Activated CD8-positive, alpha-beta T cell treated with anti-CD3 and anti-CD28 coated beads for 36 hours (primary cell): ENCODE measurements around the gene SKP2. TPM values are rescaled to one million over a fixed set of nuclear protein-coding genes. Genes with fewer than 3 reads are reported as not detected.

Source experiments
- ATAC-seq: fragments of 200-7000 bp; cut with Tn5 transposase; one replicate; pipeline ENCODE4 v1.10.0; 2021; ENCODE audit warnings: mild to moderate bottlenecking, moderate library complexity
- CTCF ChIA-PET: fragments of 350-600 bp; sonication (Branson Sonifier 250); formaldehyde crosslinking; loops from one replicate; lab custom pipeline; 2021; ENCODE audit warnings: antibody characterized with exemption; lab: Charles Lee
- POLR2A ChIA-PET: fragments of 350-600 bp; sonication (Branson Sonifier 250); formaldehyde crosslinking; loops from one replicate; lab custom pipeline; 2021; ENCODE audit warnings: antibody characterized with exemption; lab: Charles Lee
- DNase-seq: peaks from one replicate; pipeline ENCODE4 v3.0.0-alpha.2; 2020
- H3K27ac Mint-ChIP-seq: one replicate; pipeline ENCODE4 v1.8.0; 2021; ENCODE audit warnings: mild to moderate bottlenecking, mixed read lengths
- H3K27me3 Mint-ChIP-seq: one replicate; pipeline ENCODE4 v1.8.0; 2021; ENCODE audit warnings: mixed read lengths
- H3K36me3 Mint-ChIP-seq: one replicate; pipeline ENCODE4 v1.8.0; 2021; ENCODE audit warnings: low read depth, mixed read lengths
- H3K4me1 Mint-ChIP-seq: one replicate; pipeline ENCODE4 v1.8.0; 2021; ENCODE audit warnings: low read depth, mixed read lengths
- H3K4me3 Mint-ChIP-seq: one replicate; pipeline ENCODE4 v1.8.0; 2021; ENCODE audit warnings: mild to moderate bottlenecking, moderate library complexity, mixed read lengths
- H3K9me3 Mint-ChIP-seq: one replicate; pipeline ENCODE4 v1.8.0; 2021; ENCODE audit warnings: mixed read lengths
- intact Hi-C: fragments of 100-400 bp; cut with micrococcal nuclease; formaldehyde crosslinking; loops from one replicate; pipeline ENCODE4 v1.10.0; 2022
- total RNA-seq, 2 experiments: library from RNA; stranded (reverse); gene quantifications; one replicate each; pipeline ENCODE4 v1.2.3, GENCODE V29; 2021
- TF ChIP-seq, protein P1 (sequence below): fragments of 200-600 bp; IDR thresholded peaks from one replicate; pipeline ENCODE4 v1.8.0; 2022; ENCODE audit warnings: antibody characterized with exemption, mild to moderate bottlenecking

Gene SKP2
- total RNA-seq, 2 experiments from 2014 or later, result 55.8 to 60.2 TPM

DNA sequence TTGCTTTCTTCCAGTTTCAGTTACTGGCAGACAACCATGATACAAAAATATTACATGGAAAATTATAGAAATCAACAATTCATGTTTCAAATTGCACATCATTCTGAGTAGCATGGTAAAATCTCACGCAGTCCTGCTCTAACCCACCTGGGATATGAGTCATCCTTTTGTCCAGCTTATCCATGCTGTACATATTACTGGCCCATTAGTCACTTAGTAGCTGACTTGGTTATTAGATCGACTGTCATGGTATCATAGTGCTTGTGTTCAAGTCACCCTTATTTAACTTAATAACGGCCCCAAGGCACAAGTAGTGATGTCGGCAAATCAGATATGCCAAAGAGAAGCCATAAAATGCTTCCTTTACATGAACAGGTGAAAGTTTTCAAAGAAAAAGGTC lies 48.6 kb downstream of the SKP2 start:
- ChIA-PET POLR2A (no interaction called here), CTCF (no interaction called here)
- DNase-seq, result no peak
- no peak for ATAC-seq
- TF ChIP-seq, protein P1, sequence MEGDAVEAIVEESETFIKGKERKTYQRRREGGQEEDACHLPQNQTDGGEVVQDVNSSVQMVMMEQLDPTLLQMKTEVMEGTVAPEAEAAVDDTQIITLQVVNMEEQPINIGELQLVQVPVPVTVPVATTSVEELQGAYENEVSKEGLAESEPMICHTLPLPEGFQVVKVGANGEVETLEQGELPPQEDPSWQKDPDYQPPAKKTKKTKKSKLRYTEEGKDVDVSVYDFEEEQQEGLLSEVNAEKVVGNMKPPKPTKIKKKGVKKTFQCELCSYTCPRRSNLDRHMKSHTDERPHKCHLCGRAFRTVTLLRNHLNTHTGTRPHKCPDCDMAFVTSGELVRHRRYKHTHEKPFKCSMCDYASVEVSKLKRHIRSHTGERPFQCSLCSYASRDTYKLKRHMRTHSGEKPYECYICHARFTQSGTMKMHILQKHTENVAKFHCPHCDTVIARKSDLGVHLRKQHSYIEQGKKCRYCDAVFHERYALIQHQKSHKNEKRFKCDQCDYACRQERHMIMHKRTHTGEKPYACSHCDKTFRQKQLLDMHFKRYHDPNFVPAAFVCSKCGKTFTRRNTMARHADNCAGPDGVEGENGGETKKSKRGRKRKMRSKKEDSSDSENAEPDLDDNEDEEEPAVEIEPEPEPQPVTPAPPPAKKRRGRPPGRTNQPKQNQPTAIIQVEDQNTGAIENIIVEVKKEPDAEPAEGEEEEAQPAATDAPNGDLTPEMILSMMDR, result no peak
- Mint-ChIP-seq H3K36me3 (peaks cover 21% of the 10 kb centered on the region), H3K27ac (no peak overlapping the region), H3K4me3 (no peak overlapping the region), H3K9me3 (no peaks in the 10 kb centered on the region), H3K27me3 (no peaks in the 10 kb centered on the region), H3K4me1 (no peaks in the 10 kb centered on the region)
- intact Hi-C loops, result no loop called here

DNA sequence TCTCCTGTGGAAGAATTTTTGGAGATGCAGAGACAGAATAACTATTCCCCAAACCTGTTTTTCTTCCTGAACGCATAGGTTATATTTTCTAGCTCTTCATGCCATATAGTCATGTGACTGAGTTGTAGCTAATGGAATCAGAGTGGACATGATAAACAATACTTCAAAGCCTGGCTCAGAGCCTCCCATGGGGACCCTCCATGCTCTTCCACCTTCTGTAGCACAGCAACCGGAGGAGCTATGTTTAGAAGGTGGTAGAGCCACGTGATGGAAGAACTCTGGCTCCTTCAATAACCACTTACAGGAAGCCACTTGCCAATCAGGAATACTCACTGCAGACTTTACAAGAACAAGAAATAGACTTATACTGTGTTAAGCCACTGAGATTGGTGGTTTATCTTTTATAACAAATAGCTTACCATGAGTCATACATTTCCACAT lies 50.6 kb downstream of the SKP2 start:
- Mint-ChIP-seq H3K36me3 (peaks cover 20% of the 10 kb centered on the region), H3K9me3 (no peaks in the 10 kb centered on the region), H3K4me1 (no peaks in the 10 kb centered on the region), H3K27ac (no peak overlapping the region), H3K4me3 (no peak overlapping the region), H3K27me3 (no peaks in the 10 kb centered on the region)
- ATAC-seq (no peak), DNase-seq (no peak)
- TF ChIP-seq, protein P1, result no peak
- CTCF ChIA-PET, result interaction anchor here (0.8 kb wide), 1 partner anchor 19 kb away, joined by 3 read pairs; no protein-coding TSS in a partner anchor
- intact Hi-C loops, result no loop called here
- POLR2A ChIA-PET, result no interaction called here

DNA sequence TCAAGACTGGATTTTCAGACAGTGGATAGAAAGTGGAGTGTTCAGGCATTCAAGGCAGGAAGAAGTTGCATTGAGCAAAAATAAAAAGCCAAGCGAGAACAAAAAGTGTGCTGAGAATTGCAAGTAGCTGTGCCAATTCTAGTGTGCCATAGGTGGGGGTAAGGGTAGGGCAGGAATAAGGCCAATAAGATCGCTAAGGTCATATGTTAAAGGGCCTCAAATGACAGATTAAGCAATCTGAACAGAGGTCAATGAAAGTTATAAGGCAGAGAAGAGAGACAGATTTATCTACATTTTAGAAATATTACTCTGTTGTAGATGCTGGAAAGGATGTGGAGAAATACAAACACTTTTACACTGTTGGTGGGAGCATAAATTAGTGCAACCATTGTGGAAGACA lies 53.4 kb downstream of the SKP2 start:
- H3K9me3 Mint-ChIP-seq, result no peaks in the 10 kb centered on the region
- peaks cover 17% of the 10 kb centered on the region for H3K36me3 Mint-ChIP-seq
- CTCF ChIA-PET, result interaction anchor here (1.8 kb wide), 1 partner anchor 13 kb away, joined by 3 read pairs; no protein-coding TSS in a partner anchor

DNA sequence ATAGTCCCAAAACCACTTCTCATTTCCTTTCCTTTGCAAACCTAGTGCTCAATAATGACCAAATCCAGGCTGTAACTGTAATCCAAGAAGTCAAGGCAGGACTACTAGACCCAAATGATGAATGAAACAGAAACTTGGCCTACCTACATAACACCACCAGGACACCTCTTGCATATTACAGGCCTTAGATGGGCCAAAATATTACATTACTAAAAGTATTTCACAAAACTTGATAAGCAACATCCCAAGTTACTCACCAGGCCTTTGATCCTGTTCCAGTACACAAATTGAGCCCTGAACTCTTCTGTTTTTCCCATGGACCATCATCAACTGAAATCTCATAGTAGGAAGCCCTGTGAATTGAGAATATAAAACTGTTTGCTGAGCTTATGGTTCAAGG lies 55.0 kb downstream of the SKP2 start:
- no peak overlapping the region for H3K27ac Mint-ChIP-seq

More for the DNA sequence above, 53.4 kb downstream of the SKP2 start:
- Mint-ChIP-seq H3K27ac (no peak overlapping the region), H3K4me1 (no peaks in the 10 kb centered on the region), H3K27me3 (no peaks in the 10 kb centered on the region), H3K4me3 (no peak overlapping the region)
- ATAC-seq (no peak), DNase-seq (no peak)
- intact Hi-C loops, result no loop called here
- TF ChIP-seq, protein P1, result no peak
- POLR2A ChIA-PET, result no interaction called here

DNA sequence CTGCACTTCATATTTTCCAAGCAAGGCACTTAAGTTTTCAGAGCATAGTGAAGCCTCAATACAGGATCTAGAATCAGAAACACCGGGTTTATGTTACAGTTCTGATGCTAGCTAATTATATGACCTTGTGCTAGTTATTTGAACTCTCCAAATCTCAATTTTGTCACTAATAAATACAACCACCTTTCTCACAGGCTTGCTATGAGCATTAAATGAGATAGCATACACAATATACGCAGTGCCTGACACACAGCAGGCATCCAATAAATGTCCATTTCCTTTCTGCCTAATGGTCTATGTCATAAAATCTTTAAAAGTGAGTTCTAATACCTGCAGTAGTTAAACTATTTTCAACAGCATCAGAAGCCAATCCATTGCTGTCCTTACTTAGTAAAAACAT lies 56.9 kb downstream of the SKP2 start:
- intact Hi-C loops, result no loop called here
- no peak for DNase-seq
- H3K36me3 Mint-ChIP-seq, result peaks cover 23% of the 10 kb centered on the region
- no peak overlapping the region for H3K4me3 Mint-ChIP-seq
- ChIA-PET CTCF (no interaction called here), POLR2A (no interaction called here)
- H3K27me3 Mint-ChIP-seq, result no peaks in the 10 kb centered on the region
- no peaks in the 10 kb centered on the region for H3K4me1 Mint-ChIP-seq
- no peaks in the 10 kb centered on the region for H3K9me3 Mint-ChIP-seq
- H3K27ac Mint-ChIP-seq, result no peak overlapping the region
- no peak for ATAC-seq
- TF ChIP-seq, protein P1, result no peak

More for the DNA sequence above, 55.0 kb downstream of the SKP2 start:
- no peak overlapping the region for H3K4me3 Mint-ChIP-seq
- ChIA-PET POLR2A (no interaction called here), CTCF (no interaction called here)
- H3K4me1 Mint-ChIP-seq, result no peaks in the 10 kb centered on the region
- no peak for ATAC-seq
- DNase-seq, result no peak
- TF ChIP-seq, protein P1, result no peak
- H3K36me3 Mint-ChIP-seq, result peaks cover 19% of the 10 kb centered on the region
- H3K9me3 Mint-ChIP-seq, result no peaks in the 10 kb centered on the region
- H3K27me3 Mint-ChIP-seq, result no peaks in the 10 kb centered on the region
- intact Hi-C loops, result no loop called here
